Omental fat pad (tissue), 4 donors: Measurements from ENCODE around the gene ITGA4. TPM values are rescaled to one million over a fixed set of nuclear protein-coding genes. Genes with fewer than 3 reads are reported as not detected.

ENCODE experiments used
- ATAC-seq: fragments of 150-250 bp; one replicate; pipeline ENCODE4 v1.9.1; 2016; ENCODE audit warnings: mild to moderate bottlenecking, moderate library complexity; ENCODE audit not compliant: low FRiP score
- DNase-seq: peaks from one replicate; pipeline ENCODE4 v3.0.0-alpha.2; 2019; ENCODE audit warnings: low spot score
- CTCF ChIP-seq, 3 donors: fragments of 450-650 bp; IDR thresholded peaks; one replicate each; pipeline ENCODE4 v1.5.1; 2016 to 2017; ENCODE audit warnings: antibody characterized with exemption in 3 of 3, mild to moderate bottlenecking in 3 of 3, moderate library complexity in 2 of 3
- total RNA-seq, 4 donors: library from RNA; depleted of rRNA; stranded (reverse); fragments of >200 nt; gene quantifications; one replicate each; pipeline ENCODE4 v1.1.0, GENCODE V29; 2016

Gene ITGA4
- total RNA-seq, 4 donors from 2014 or later: 5.6 to 25.6 (median 6.9) TPM

DNA sequence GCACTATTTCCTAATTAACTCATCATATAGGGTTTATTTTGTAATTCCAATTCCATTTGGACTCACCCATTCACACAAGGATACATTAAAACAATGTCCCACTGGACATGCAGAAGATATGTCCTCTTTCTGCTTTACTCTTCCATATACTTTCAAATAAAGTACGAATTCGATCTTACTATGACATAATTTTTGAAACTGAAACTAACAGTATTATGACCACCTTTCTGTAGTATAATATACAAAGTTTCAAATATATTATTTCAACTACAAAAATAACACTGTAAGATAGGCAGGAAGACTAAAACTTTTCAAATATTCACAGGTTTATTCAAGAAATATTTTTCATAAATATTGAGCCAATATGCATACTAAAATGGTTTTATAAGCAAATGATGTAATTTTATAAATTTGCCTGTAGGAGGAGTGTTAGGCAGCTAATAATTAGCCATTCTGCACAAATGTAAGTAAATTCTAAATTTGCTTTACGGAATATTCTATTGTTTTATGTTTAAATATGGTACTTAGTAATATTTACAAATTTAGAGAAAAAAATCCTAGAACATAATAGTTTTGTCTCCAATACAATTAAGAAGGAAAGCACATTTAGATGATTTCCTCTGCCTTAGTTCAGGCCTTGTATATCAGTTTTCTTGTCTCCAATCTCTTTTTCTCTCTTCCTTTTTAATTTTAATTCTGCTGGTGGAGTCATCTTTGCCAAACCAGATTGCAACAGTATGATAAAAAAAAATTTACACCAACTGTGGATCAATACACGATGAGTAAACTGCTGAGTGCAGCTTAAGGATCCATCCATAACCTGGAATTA is 113.9 kb downstream of the ITGA4 start:
- no peak for DNase-seq
- ATAC-seq: no peak

DNA sequence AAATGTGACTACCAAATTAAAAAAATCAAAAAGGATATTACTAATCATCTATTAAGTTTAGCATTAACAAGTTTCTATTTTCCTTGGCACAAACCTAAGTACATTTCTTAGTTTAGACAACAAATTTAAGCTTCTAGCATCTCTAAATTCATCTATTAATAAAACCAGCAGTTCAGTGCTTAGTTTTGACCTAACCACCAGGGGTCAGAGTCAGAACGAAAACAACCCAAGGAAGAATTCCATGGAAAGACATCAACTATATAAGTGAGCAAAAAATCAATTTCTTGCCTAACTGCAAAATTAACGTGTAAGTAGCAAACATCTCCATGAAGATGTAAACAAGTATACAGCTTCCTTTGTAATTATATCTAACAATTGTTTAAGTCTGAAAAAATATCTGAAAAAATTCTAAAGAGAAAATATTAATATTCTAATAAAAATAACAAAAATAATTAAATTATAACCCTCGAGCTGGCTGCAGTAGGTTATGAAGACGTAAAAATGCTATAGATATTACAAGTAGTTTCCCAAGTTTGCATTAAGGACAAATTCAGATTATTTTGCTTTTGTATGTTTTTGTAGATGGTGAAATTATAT is 116.1 kb downstream of the ITGA4 start:
- no peak for ATAC-seq
- no peak for TF ChIP-seq CTCF (IDR thresholded peaks at IDR 0.05)
- DNase-seq: no peak

More for the DNA sequence above, 113.9 kb downstream of the ITGA4 start:
- no peak for TF ChIP-seq CTCF (IDR thresholded peaks at IDR 0.05)

GRCh38 chr2:181574321-181574720 is 117.1 kb downstream of the ITGA4 start:
- no peak for TF ChIP-seq CTCF (IDR thresholded peaks at IDR 0.05)
- DNase-seq (no peak), ATAC-seq (no peak)

DNA sequence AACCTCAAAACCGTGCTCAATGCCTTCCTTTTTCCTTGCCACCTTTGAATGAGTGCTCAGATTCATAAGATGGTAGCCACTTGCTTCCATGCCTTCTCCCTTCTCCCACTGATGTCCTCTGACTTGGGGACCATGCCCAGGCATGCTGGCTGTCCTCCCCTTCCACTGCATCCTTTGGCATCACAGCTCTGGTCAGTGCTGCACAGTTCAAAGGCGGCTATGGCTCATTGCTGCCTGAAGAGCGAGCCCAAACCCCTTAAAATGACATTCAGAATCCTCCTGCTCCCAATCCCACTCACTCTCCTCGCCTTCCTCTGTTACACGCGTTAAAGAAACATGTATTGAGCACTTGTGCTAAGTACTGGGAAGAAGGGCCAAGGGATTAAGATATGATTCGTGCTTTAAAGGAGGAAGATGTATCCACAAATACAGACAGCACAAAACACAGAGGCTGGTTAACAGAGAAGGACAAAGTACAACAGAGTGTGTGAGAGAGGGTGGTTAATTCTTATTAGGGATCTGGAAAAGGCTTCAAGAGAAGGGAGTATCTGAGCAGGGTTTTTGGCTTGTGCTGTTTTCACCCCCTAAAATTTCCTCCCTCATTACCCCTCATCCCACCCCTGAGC is 118.0 kb downstream of the ITGA4 start:
- DNase-seq (no peak), ATAC-seq (no peak)
- no peak for TF ChIP-seq CTCF (IDR thresholded peaks at IDR 0.05)

DNA sequence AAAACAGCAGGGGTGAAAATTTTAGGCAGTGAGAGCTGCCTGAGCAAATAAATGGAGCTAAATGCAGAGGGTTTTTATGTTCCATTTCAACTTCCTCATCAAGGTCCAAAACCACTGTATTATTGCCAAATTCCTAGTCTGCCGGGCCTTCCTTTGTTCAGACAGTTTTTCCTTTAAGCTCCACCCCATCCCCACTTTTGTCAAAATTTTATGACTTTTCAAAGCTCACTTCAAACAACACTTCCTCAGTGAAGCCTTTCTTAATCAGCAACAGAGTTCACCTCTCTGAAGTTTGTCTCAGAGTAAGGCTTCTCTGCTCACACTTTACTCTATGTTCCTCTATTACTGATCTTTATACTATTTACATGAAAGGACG is 118.5 kb downstream of the ITGA4 start:
- no peak for TF ChIP-seq CTCF (IDR thresholded peaks at IDR 0.05)
- ATAC-seq (no peak), DNase-seq (no peak)

DNA sequence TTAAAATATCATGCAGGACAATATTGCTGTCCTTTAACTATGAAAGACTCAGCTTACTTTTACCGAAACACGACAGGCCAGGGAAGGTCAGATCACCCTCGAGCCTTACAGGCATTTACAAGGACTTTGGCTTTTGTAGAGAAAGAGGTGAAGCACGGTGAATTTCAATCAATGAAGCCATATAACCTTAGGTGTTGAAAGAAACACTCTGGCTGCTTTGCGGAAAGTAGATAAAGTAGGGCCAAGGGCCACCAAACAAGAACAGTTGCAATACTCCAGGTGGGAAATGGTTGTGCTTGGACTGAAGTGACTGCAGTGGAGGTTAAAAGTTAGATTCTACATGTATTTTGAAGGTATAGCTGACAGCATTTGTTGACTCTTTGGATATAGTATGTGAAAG is 119.2 kb downstream of the ITGA4 start:
- TF ChIP-seq CTCF (IDR thresholded peaks at IDR 0.05): no peak
- ATAC-seq: no peak
- DNase-seq: no peak
